NB4 (cell line): ENCODE data around the gene SLC39A8.

Source experiments
- DNase-seq: peaks from one replicate; pipeline ENCODE4 v3.0.0; 2010; ENCODE audit warnings: low read depth
- H3K4me3 ChIP-seq: one replicate; pipeline ENCODE4 v1.5.1; 2011; ENCODE audit warnings: mild to moderate bottlenecking, low read depth, low read length, moderate library complexity
- CTCF ChIP-seq: IDR thresholded peaks from one replicate; pipeline ENCODE4 v1.5.1; 2012; ENCODE audit warnings: low read depth, low read length
- MAX ChIP-seq: IDR thresholded peaks from 2 replicates; pipeline ENCODE4 v1.6.1; 2011; ENCODE audit warnings: low read depth, low read length
- MYC ChIP-seq: IDR thresholded peaks from 2 replicates; pipeline ENCODE4 v1.6.1; 2011; ENCODE audit warnings: low read depth, low read length
- POLR2A ChIP-seq: IDR thresholded peaks from 2 replicates; pipeline ENCODE4 v1.6.1; 2011; ENCODE audit warnings: mild to moderate bottlenecking; ENCODE audit not compliant: insufficient read length; ENCODE audit errors: extremely low read depth

Gene SLC39A8

GRCh38 chr4:102334624-102335023 lies 10.7 kb downstream of the SLC39A8 start:
- TF ChIP-seq MAX (no peak), CTCF (no peak), MYC (no peak), POLR2A (no peak)
- DNase-seq, result no peak
- no peak overlapping the region for H3K4me3 ChIP-seq

- H3K4me3 ChIP-seq, result no peak overlapping the region
- TF ChIP-seq MAX, result no peak
- no peak for TF ChIP-seq MYC
- no peak for TF ChIP-seq CTCF
- no peak for TF ChIP-seq POLR2A
- no peak for DNase-seq
These were observed 11.5 kb downstream of the SLC39A8 start for GRCh38 chr4:102333787-102334186.

GRCh38 chr4:102328045-102328444 lies 17.2 kb downstream of the SLC39A8 start:
- TF ChIP-seq MAX (no peak), CTCF (no peak), MYC (no peak), POLR2A (no peak)
- no peak overlapping the region for H3K4me3 ChIP-seq
- no peak for DNase-seq

- H3K4me3 ChIP-seq, result no peak overlapping the region
- TF ChIP-seq MYC, result no peak
- TF ChIP-seq POLR2A, result no peak
- TF ChIP-seq CTCF, result no peak
- no peak for TF ChIP-seq MAX
- no peak for DNase-seq
These were observed 18.3 kb downstream of the SLC39A8 start for GRCh38 chr4:102326951-102327350.

- TF ChIP-seq CTCF, result no peak
- TF ChIP-seq MAX, result no peak
- TF ChIP-seq POLR2A, result no peak
- no peak for TF ChIP-seq MYC
- DNase-seq, result no peak
- H3K4me3 ChIP-seq, result no peak overlapping the region
These were observed 20.6 kb downstream of the SLC39A8 start for GRCh38 chr4:102324730-102325129.

- TF ChIP-seq CTCF, result no peak
- TF ChIP-seq MYC, result no peak
- no peak for TF ChIP-seq POLR2A
- no peak for TF ChIP-seq MAX
- DNase-seq, result no peak
These were observed 22.5 kb downstream of the SLC39A8 start for GRCh38 chr4:102322736-102323135.

More at GRCh38 chr4:102322736-102323135, 22.5 kb downstream of the SLC39A8 start:
- no peak overlapping the region for H3K4me3 ChIP-seq
